Upper lobe of left lung (tissue), 6 donors: ENCODE results near the gene RMDN2. TPM values are rescaled to one million over a fixed set of nuclear protein-coding genes. Genes with fewer than 3 reads are reported as not detected.
A peak's percentile ranks its signal among the peaks of the same experiment; 100 is the strongest.

Experiments used
- ATAC-seq, 2 donors: fragments of 200-7000 bp; cut with Tn5 transposase; one replicate each; pipeline ENCODE4 v1.9.1; 2022; ENCODE audit warnings: mild to moderate bottlenecking in 2 of 2, moderate library complexity in 2 of 2; ENCODE audit not compliant: low FRiP score in 2 of 2
- DNase-seq, 2 donors: peaks; one replicate each; pipeline ENCODE4 v3.0.0-alpha.2; 2019 to 2020
- H3K27ac ChIP-seq, 4 donors: fragments of 200-600 bp; sonication (generic); one replicate each; pipeline ENCODE4 v1.5.1; 2016 to 2019
- H3K27me3 ChIP-seq, 4 donors: fragments of 200-600 bp; sonication (generic); one replicate each; pipeline ENCODE4 v1.5.1; 2017 to 2019
- H3K36me3 ChIP-seq, 4 donors: fragments of 200-600 bp; sonication (generic); one replicate each; pipeline ENCODE4 v1.5.1; 2016 to 2019
- H3K4me1 ChIP-seq, 4 donors: fragments of 200-600 bp; sonication (generic); one replicate each; pipeline ENCODE4 v1.5.1; 2018 to 2019
- H3K4me3 ChIP-seq, 4 donors: fragments of 200-600 bp; sonication (generic); one replicate each; pipeline ENCODE4 v1.5.1; 2017 to 2019; ENCODE audit warnings: mild to moderate bottlenecking in 2 of 4, moderate library complexity in 1 of 4
- H3K9me3 ChIP-seq, 4 donors: fragments of 200-600 bp; sonication (generic); one replicate each; pipeline ENCODE4 v1.5.1; 2018 to 2019
- EP300 ChIP-seq, 4 donors: sonication (generic); formaldehyde crosslinking; IDR thresholded peaks; one replicate each; pipeline ENCODE4 v1.5.1; 2017; ENCODE audit warnings: antibody characterized with exemption in 4 of 4, control low read depth in 2 of 4
- POLR2A ChIP-seq, 4 donors: fragments of 450-650 bp; IDR thresholded peaks; one replicate each; pipeline ENCODE4 v1.5.1; 2016 to 2017; ENCODE audit warnings: antibody characterized with exemption in 4 of 4, mild to moderate bottlenecking in 2 of 4
- POLR2AphosphoS5 ChIP-seq, 2 donors: sonication (generic); formaldehyde crosslinking; IDR thresholded peaks; one replicate each; pipeline ENCODE4 v1.5.1; 2017; ENCODE audit warnings: antibody characterized with exemption in 2 of 2
- WGBS, 2 donors: methylation state at CpG; one replicate each; pipeline ENCODE4 v1.1.5; 2017 to 2018; 5-methylcytosine and 5-hydroxymethylcytosine counted together
- total RNA-seq, 6 donors: library from RNA; depleted of rRNA in 4 of 6; stranded (reverse); fragments of >200 nt in 4 of 6; gene quantifications; one replicate each; pipeline versions ENCODE4 v1.1.0 to v1.2.1, GENCODE V29; 2016 to 2021
- TF ChIP-seq, protein P1 (sequence below), 6 experiments: fragments of 450-650 bp in 4 of 6; fragments of 200-600 bp in 2 of 6; sonication (generic) in 2 of 6; IDR thresholded peaks; one replicate each; pipeline ENCODE4 v1.5.1; 2016 to 2019; ENCODE audit warnings: antibody characterized with exemption in 6 of 6
- donor health status: DM: no; HTN: no; CAD: no; lungs with moderate emphysema.
- donor health status: DM: no; HTN: yes; CAD: no; lungs with severe emphysema.

Gene RMDN2
- total RNA-seq, 6 donors from 2014 or later, result 9.3 to 31.9 (median 17.0) TPM

DNA sequence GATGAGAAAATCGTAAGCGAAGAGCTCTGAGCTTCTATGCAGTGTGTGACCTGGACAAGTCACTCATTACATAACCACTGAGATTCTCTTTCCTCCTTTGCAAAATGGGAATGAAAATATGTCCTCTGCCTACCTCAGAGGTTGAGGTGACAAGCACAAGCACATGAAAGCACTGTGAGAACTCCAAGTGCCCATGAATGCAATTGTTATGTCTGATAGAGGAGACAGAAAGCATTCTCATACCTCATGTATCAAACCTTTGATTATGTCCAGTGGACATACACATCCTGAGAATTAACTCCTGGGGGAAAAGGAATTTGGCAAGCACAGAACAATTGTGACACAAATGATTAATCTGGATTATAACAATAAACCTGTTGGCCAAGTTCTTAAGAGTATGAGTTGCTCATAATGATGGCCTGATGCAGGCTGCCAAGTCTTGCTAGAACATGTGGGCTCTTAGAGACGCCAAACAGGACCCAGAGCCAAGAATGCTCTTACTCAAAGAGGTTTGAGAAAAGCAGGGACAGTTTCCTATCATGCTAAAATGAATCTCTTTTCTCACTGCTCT lies 8.5 kb upstream of the RMDN2 start:
- no peaks in the 10 kb centered on the region for H3K27me3 ChIP-seq
- DNase-seq, result peak in 1 of 2 donors; percentile 76
- H3K36me3 ChIP-seq, result no peaks in the 10 kb centered on the region
- ATAC-seq, result peak; percentile 88 to 91
- H3K9me3 ChIP-seq, result no peaks in the 10 kb centered on the region
- peaks cover 7 to 18% (median 8%) of the 10 kb centered on the region in 4 donors for H3K4me1 ChIP-seq
- TF ChIP-seq POLR2AphosphoS5 (IDR thresholded peaks at IDR 0.05), result peak in 1 of 2 donors; percentile 10
- TF ChIP-seq, protein P1, sequence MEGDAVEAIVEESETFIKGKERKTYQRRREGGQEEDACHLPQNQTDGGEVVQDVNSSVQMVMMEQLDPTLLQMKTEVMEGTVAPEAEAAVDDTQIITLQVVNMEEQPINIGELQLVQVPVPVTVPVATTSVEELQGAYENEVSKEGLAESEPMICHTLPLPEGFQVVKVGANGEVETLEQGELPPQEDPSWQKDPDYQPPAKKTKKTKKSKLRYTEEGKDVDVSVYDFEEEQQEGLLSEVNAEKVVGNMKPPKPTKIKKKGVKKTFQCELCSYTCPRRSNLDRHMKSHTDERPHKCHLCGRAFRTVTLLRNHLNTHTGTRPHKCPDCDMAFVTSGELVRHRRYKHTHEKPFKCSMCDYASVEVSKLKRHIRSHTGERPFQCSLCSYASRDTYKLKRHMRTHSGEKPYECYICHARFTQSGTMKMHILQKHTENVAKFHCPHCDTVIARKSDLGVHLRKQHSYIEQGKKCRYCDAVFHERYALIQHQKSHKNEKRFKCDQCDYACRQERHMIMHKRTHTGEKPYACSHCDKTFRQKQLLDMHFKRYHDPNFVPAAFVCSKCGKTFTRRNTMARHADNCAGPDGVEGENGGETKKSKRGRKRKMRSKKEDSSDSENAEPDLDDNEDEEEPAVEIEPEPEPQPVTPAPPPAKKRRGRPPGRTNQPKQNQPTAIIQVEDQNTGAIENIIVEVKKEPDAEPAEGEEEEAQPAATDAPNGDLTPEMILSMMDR (IDR thresholded peaks at IDR 0.05), result no peak
- no peak for TF ChIP-seq POLR2A (IDR thresholded peaks at IDR 0.05)
- peak in 1 of 4 donors; percentile 3 for TF ChIP-seq EP300 (IDR thresholded peaks at IDR 0.05)
- WGBS, 2 donors, result 42 to 49% methylated on average over 3 of the region's 3 CpGs
- H3K27ac ChIP-seq, result peak overlapping the region; percentile 52 to 65 (median 58)
- H3K4me3 ChIP-seq, result no peak overlapping the region

DNA sequence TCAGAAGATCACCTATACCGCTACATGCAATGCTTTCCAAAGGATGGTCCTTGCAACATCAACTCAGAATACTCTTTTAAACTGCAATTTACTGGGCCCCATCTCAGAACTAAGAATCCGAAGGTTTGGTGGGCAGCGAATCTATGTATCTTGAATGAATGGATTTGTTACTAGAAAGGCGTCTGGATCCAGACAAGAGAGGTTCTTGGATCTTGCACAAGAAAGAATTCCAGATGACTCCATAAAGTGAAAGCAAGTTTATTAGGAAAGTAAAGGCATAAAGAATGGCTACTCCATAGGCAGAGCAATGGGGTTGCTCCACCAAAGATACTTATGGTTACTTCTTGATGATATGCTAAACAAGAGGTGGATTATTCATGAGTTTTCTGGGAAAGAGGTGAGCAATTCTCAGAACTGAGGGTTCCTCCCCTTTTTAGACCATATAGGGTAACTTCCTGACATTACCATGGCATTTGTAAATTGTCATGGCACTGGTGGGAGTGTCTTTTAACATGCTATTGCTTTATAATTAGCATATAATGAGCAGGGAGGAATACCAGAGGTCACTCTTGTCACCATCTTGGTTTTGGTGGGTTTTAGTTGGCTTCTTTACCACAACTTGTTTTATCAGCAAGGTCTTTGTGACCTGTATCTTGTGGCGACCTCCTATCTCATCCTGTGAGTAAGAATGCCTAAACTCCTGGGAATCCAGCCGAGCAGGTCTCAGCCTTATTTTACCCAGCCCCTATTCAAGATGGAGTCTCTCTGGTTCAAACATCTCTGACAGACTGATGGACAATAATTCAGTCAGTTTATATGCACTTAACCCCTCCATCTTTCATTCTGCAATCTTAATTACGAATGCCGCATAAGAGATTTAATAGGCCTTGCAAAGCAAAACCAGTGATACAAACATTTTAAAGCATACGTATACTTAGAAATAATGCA lies 7.5 kb upstream of the RMDN2 start:
- Histone ChIP-seq H3K4me1 (peaks cover 7 to 18% (median 8%) of the 10 kb centered on the region in 4 donors), H3K4me3 (no peak overlapping the region), H3K27me3 (no peaks in the 10 kb centered on the region), H3K36me3 (no peaks in the 10 kb centered on the region), H3K27ac (peak overlapping the region in 2 of 4 donors; percentile 62 to 65), H3K9me3 (no peaks in the 10 kb centered on the region)
- WGBS, 2 donors, result 93 to 94% methylated on average over 9 of the region's 9 CpGs
- TF ChIP-seq POLR2A (IDR thresholded peaks at IDR 0.05), result no peak
- no peak for TF ChIP-seq POLR2AphosphoS5 (IDR thresholded peaks at IDR 0.05)
- TF ChIP-seq EP300 (IDR thresholded peaks at IDR 0.05), result no peak
- TF ChIP-seq, protein P1 (IDR thresholded peaks at IDR 0.05), result no peak
- DNase-seq (no peak), ATAC-seq (no peak)

DNA sequence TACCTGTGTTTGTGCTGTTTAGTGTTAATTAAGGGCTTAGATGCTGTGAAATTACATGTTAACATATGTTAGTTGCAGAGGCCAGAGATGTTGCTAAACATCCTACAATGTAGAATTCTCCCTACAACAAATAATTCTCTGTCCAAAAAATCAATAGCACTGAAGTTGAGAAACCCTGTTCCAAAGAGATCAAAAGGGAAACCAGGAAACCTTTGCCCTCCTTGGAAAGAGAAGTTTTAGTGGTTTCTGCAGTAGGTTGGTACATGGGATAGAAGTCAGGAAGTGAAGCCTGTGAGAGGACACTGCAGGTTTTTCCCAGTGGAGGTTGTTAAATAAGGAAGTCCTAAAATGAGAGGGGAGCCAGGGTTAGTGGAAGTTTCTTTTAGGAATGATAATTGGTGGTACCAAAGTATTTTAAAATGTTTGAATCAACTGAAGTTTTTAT lies 6.3 kb upstream of the RMDN2 start:
- Histone ChIP-seq H3K27me3 (no peaks in the 10 kb centered on the region), H3K36me3 (no peaks in the 10 kb centered on the region), H3K4me3 (no peak overlapping the region), H3K4me1 (peaks cover 7 to 18% (median 9%) of the 10 kb centered on the region in 4 donors), H3K9me3 (no peaks in the 10 kb centered on the region), H3K27ac (no peak overlapping the region)
- TF ChIP-seq EP300 (IDR thresholded peaks at IDR 0.05) (no peak), POLR2AphosphoS5 (IDR thresholded peaks at IDR 0.05) (no peak), POLR2A (IDR thresholded peaks at IDR 0.05) (no peak)
- TF ChIP-seq, protein P1 (IDR thresholded peaks at IDR 0.05), result no peak
- ATAC-seq (no peak), DNase-seq (no peak)

DNA sequence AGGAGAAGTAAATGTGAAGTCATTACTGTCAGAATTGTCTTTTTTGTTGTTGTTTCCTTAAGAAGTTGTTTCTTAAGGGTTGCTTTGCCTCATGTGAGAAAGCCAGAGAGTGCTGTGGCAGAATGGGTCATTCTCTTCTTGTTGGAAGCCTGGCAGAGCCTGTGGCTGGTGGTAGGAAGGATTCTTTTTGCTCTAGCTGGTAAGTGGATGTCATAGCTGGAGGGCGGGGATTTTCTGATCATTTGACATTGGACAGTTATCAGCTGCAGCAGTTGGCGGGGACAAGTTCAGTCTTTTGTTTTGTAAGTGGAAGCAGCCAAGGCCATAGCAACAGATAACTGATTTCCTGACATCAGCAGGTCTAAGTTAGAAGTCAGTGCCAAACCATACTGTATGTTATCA lies 5.5 kb upstream of the RMDN2 start:
- no peak overlapping the region for H3K4me3 ChIP-seq
- ATAC-seq (no peak), DNase-seq (no peak)
- no peaks in the 10 kb centered on the region for H3K9me3 ChIP-seq
- peak overlapping the region in 1 of 4 donors; percentile 10 for H3K27ac ChIP-seq
- 77% methylated on average over 2 of the region's 2 CpGs; no CpG with 5 or more reads in 1 of the 2 donors for WGBS, 2 donors
- TF ChIP-seq, protein P1 (IDR thresholded peaks at IDR 0.05), result no peak
- TF ChIP-seq POLR2A (IDR thresholded peaks at IDR 0.05), result no peak
- no peak for TF ChIP-seq EP300 (IDR thresholded peaks at IDR 0.05)
- TF ChIP-seq POLR2AphosphoS5 (IDR thresholded peaks at IDR 0.05), result no peak
- H3K27me3 ChIP-seq, result no peaks in the 10 kb centered on the region
- peaks cover 13 to 22% (median 16%) of the 10 kb centered on the region in 4 donors for H3K4me1 ChIP-seq
- H3K36me3 ChIP-seq, result no peaks in the 10 kb centered on the region
